Measurements from ENCODE around the gene SRP68.

DNA sequence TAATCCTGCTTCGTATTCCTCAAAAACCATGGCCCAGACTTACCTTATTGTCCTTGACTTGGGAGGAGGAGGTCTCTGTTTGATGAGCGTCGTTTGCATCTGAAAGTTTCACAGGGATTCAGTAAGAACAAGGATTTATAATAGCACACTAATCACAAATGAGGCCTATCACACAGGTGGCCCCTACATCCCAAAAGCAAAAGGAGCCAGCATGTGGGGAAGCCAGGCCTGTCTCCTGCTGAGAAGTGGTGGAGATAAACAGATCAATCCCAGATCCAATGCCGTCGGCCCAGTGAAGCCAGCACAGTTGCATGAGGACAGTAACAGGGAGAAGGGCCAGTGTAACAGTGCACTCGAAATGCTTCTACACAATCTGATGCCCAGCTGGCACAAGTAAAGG is 31.9 kb downstream of the SRP68 start:
- TF ChIP-seq, protein P1, sequence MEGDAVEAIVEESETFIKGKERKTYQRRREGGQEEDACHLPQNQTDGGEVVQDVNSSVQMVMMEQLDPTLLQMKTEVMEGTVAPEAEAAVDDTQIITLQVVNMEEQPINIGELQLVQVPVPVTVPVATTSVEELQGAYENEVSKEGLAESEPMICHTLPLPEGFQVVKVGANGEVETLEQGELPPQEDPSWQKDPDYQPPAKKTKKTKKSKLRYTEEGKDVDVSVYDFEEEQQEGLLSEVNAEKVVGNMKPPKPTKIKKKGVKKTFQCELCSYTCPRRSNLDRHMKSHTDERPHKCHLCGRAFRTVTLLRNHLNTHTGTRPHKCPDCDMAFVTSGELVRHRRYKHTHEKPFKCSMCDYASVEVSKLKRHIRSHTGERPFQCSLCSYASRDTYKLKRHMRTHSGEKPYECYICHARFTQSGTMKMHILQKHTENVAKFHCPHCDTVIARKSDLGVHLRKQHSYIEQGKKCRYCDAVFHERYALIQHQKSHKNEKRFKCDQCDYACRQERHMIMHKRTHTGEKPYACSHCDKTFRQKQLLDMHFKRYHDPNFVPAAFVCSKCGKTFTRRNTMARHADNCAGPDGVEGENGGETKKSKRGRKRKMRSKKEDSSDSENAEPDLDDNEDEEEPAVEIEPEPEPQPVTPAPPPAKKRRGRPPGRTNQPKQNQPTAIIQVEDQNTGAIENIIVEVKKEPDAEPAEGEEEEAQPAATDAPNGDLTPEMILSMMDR (IDR thresholded peaks at IDR 0.05; ENCODE audit: low read length) = no peak
- no peak for TF ChIP-seq EZH2 (IDR thresholded peaks at IDR 0.05; ENCODE audit: borderline replicate concordance, low read length)
